Liver (tissue), 3 donors: Measurements from ENCODE around the gene KICS2.

Experiments used
- ATF3 ChIP-seq: IDR thresholded peaks from 2 replicates; pipeline ENCODE4 v1.6.1; 2016; ENCODE audit warnings: antibody characterized with exemption
- CTCF ChIP-seq: fragments of 150-350 bp; IDR thresholded peaks from 2 replicates; pipeline ENCODE4 v1.5.1; 2017; ENCODE audit warnings: improper control_type of control experiment, low read depth, low read length; ENCODE audit not compliant: missing input control
- GABPA ChIP-seq, 2 donors: IDR thresholded peaks in 1 of 2; conservative IDR thresholded peaks in 1 of 2; 2 replicates each; pipeline ENCODE4 v1.6.1; 2016; ENCODE audit warnings: antibody characterized with exemption in 2 of 2, mild to moderate bottlenecking in 1 of 2, moderate library complexity in 1 of 2
- HNF4G ChIP-seq: IDR thresholded peaks from 2 replicates; pipeline ENCODE4 v1.6.1; 2016; ENCODE audit warnings: antibody characterized with exemption
- JUND ChIP-seq, 2 donors: IDR thresholded peaks; 2 replicates each; pipeline ENCODE4 v1.6.1; 2016; ENCODE audit warnings: antibody characterized with exemption in 2 of 2
- NR2F2 ChIP-seq: IDR thresholded peaks from 2 replicates; pipeline ENCODE4 v1.6.1; 2016; ENCODE audit warnings: antibody characterized with exemption
- RAD21 ChIP-seq, 2 donors: IDR thresholded peaks; 2 replicates each; pipeline ENCODE4 v1.6.1; 2016; ENCODE audit warnings: antibody characterized with exemption in 2 of 2, mild to moderate bottlenecking in 2 of 2
- RXRA ChIP-seq, 2 donors: IDR thresholded peaks; 2 replicates each; pipeline ENCODE4 v1.6.1; 2017 to 2018; ENCODE audit warnings: antibody characterized with exemption in 2 of 2, mild to moderate bottlenecking in 1 of 2
- SP1 ChIP-seq: IDR thresholded peaks from 2 replicates; pipeline ENCODE4 v1.6.1; 2018; ENCODE audit warnings: antibody characterized with exemption, mild to moderate bottlenecking
- TAF1 ChIP-seq: conservative IDR thresholded peaks from 2 replicates; pipeline ENCODE4 v1.6.1; 2016; ENCODE audit warnings: antibody characterized with exemption, mild to moderate bottlenecking
- YY1 ChIP-seq: IDR thresholded peaks from 2 replicates; pipeline ENCODE4 v1.6.1; 2016; ENCODE audit warnings: antibody characterized with exemption, mild to moderate bottlenecking
- TF ChIP-seq, protein P1 (sequence below): IDR thresholded peaks from 2 replicates; pipeline ENCODE4 v1.6.1; 2016; ENCODE audit warnings: antibody characterized with exemption, mild to moderate bottlenecking
- TF ChIP-seq, protein P2 (sequence below): IDR thresholded peaks from 2 replicates; pipeline ENCODE4 v1.6.1; 2016; ENCODE audit warnings: antibody characterized with exemption
- donor health status: healthy.
- donor health status: healthy.

DNA sequence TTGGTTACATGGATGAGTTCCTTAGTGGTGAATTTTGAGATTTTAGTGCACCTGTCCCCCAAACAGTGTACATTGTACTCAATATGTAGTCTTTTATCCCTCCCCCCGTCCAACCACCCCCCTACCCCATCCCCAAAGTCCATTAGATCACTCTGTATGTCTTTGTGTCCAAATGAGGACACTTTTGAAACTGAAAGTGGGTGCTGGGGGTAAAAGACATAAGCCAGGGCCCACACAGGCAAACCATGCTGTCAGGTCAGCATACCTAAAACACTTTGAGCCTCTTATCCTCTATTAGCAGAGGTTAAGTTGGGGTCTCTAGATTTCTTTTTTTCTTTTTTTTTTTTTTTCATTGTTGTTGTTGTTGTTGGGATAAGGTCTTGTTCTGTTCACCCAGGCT is 31.3 kb upstream of the KICS2 start:
- TF ChIP-seq CTCF, result no peak
- TF ChIP-seq JUND (IDR thresholded peaks at IDR 0.05), result no peak
- TF ChIP-seq SP1, result no peak
- no peak for TF ChIP-seq ATF3
- no peak for TF ChIP-seq GABPA (IDR thresholded peaks at IDR 0.05 in 1 of 2, conservative IDR thresholded peaks at IDR 0.05 in 1 of 2)
- no peak for TF ChIP-seq YY1
- TF ChIP-seq, protein P1, sequence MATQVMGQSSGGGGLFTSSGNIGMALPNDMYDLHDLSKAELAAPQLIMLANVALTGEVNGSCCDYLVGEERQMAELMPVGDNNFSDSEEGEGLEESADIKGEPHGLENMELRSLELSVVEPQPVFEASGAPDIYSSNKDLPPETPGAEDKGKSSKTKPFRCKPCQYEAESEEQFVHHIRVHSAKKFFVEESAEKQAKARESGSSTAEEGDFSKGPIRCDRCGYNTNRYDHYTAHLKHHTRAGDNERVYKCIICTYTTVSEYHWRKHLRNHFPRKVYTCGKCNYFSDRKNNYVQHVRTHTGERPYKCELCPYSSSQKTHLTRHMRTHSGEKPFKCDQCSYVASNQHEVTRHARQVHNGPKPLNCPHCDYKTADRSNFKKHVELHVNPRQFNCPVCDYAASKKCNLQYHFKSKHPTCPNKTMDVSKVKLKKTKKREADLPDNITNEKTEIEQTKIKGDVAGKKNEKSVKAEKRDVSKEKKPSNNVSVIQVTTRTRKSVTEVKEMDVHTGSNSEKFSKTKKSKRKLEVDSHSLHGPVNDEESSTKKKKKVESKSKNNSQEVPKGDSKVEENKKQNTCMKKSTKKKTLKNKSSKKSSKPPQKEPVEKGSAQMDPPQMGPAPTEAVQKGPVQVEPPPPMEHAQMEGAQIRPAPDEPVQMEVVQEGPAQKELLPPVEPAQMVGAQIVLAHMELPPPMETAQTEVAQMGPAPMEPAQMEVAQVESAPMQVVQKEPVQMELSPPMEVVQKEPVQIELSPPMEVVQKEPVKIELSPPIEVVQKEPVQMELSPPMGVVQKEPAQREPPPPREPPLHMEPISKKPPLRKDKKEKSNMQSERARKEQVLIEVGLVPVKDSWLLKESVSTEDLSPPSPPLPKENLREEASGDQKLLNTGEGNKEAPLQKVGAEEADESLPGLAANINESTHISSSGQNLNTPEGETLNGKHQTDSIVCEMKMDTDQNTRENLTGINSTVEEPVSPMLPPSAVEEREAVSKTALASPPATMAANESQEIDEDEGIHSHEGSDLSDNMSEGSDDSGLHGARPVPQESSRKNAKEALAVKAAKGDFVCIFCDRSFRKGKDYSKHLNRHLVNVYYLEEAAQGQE, result no peak
- no peak for TF ChIP-seq HNF4G
- TF ChIP-seq, protein P2, sequence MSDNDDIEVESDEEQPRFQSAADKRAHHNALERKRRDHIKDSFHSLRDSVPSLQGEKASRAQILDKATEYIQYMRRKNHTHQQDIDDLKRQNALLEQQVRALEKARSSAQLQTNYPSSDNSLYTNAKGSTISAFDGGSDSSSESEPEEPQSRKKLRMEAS, result no peak
- TF ChIP-seq RAD21 (IDR thresholded peaks at IDR 0.05), result no peak
- no peak for TF ChIP-seq NR2F2
- TF ChIP-seq RXRA (IDR thresholded peaks at IDR 0.05), result no peak
- no peak for TF ChIP-seq TAF1
